HEK293 (cell line): Measurements from ENCODE around the gene SLC2A5.

Experiments used
- KLF9 ChIP-seq: fragments of 450-650 bp; formaldehyde crosslinking; IDR thresholded peaks from 2 replicates; pipeline ENCODE4 v1.5.1; 2016; ENCODE audit warnings: missing biosample characterization, missing genetic modification characterization, low read depth
- TRIM28 ChIP-seq: IDR thresholded peaks from 2 replicates; pipeline ENCODE4 v1.6.1; 2011; ENCODE audit warnings: low read length, control low read depth, borderline replicate concordance
- WT1 ChIP-seq: fragments of 450-650 bp; formaldehyde crosslinking; IDR thresholded peaks from 2 replicates; pipeline ENCODE4 v1.5.1; 2016; ENCODE audit warnings: missing biosample characterization, missing genetic modification characterization
- ZNF10 ChIP-seq: fragments of 450-650 bp; formaldehyde crosslinking; IDR thresholded peaks from 2 replicates; pipeline ENCODE4 v1.5.1; 2017; ENCODE audit warnings: missing biosample characterization, missing genetic modification characterization
- ZNF146 ChIP-seq: fragments of 450-650 bp; formaldehyde crosslinking; IDR thresholded peaks from 2 replicates; pipeline ENCODE4 v1.5.1; 2016; ENCODE audit warnings: missing biosample characterization, missing genetic modification characterization
- ZNF529 ChIP-seq: fragments of 450-650 bp; formaldehyde crosslinking; IDR thresholded peaks from 2 replicates; pipeline ENCODE4 v1.5.1; 2017; ENCODE audit warnings: missing genetic modification characterization, missing biosample characterization; ENCODE audit not compliant: insufficient replicate concordance
- ZNF830 ChIP-seq: fragments of 450-650 bp; IDR thresholded peaks from 2 replicates; pipeline ENCODE4 v1.5.0; 2018; ENCODE audit warnings: missing biosample characterization, missing genetic modification characterization, low read depth, mild to moderate bottlenecking, moderate library complexity
- TF ChIP-seq, protein P1 (sequence below): sonication (generic); formaldehyde crosslinking; IDR thresholded peaks from 2 replicates; pipeline ENCODE4 v1.8.1; 2022; ENCODE audit warnings: mild to moderate bottlenecking, moderate library complexity, missing genetic modification reagents
- TF ChIP-seq, protein P2 (sequence below): fragments of 450-650 bp; formaldehyde crosslinking; IDR thresholded peaks from 2 replicates; pipeline ENCODE4 v1.5.1; 2016; ENCODE audit warnings: missing biosample characterization, missing genetic modification characterization

DNA sequence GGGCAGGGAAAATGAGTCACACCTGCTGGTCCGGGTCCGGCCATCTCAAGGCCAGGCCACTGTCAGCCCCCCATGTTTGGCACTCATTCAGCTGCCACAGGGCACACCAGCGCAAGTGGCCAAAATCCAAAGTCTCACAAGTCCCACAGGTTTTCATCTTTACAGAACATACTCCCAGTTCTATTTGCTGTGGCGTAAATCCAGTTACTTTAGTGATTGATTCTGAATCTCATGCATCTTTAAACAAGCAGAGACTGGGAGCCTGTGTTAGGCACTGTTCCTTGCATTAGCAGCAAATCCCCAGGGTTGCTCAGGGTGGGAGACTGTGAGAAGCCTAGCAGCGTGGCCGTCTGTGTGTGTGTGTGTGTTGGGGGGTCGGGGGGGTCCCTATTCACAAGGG, 1.1 kb upstream of the SLC2A5 start:
- TF ChIP-seq, protein P1, sequence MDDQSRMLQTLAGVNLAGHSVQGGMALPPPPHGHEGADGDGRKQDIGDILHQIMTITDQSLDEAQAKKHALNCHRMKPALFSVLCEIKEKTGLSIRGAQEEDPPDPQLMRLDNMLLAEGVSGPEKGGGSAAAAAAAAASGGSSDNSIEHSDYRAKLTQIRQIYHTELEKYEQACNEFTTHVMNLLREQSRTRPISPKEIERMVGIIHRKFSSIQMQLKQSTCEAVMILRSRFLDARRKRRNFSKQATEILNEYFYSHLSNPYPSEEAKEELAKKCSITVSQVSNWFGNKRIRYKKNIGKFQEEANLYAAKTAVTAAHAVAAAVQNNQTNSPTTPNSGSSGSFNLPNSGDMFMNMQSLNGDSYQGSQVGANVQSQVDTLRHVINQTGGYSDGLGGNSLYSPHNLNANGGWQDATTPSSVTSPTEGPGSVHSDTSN (CRISPR knock-in tag) = no peak
- TF ChIP-seq ZNF10 (tag by site-specific recombination) (no peak), ZNF529 (tag by site-specific recombination) (no peak), ZNF146 (tag by site-specific recombination) (no peak), TRIM28 (no peak), WT1 (no peak), ZNF830 (tag by site-specific recombination) (no peak), KLF9 (tag by site-specific recombination) (no peak)
- TF ChIP-seq, protein P2, sequence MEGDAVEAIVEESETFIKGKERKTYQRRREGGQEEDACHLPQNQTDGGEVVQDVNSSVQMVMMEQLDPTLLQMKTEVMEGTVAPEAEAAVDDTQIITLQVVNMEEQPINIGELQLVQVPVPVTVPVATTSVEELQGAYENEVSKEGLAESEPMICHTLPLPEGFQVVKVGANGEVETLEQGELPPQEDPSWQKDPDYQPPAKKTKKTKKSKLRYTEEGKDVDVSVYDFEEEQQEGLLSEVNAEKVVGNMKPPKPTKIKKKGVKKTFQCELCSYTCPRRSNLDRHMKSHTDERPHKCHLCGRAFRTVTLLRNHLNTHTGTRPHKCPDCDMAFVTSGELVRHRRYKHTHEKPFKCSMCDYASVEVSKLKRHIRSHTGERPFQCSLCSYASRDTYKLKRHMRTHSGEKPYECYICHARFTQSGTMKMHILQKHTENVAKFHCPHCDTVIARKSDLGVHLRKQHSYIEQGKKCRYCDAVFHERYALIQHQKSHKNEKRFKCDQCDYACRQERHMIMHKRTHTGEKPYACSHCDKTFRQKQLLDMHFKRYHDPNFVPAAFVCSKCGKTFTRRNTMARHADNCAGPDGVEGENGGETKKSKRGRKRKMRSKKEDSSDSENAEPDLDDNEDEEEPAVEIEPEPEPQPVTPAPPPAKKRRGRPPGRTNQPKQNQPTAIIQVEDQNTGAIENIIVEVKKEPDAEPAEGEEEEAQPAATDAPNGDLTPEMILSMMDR (tag by site-specific recombination) = no peak
